SK-N-SH treated with all-trans-retinoic acid at 6 μM for 48 hours (cell line): Measurements from ENCODE around the gene CHSY1.

Source experiments
- ATAC-seq: fragments of 200-7000 bp; cut with Tn5 transposase; 3 replicates; pipeline ENCODE4 v1.9.1; 2020; ENCODE audit warnings: mild to moderate bottlenecking, moderate library complexity
- ARNTL ChIP-seq: fragments of 450-650 bp; formaldehyde crosslinking; IDR thresholded peaks from 2 replicates; pipeline ENCODE4 v1.5.0; 2020; ENCODE audit warnings: low read depth, mild to moderate bottlenecking, moderate library complexity, borderline replicate concordance
- BACH2 ChIP-seq: fragments of 250-450 bp; sonication (Bioruptor Pico); IDR thresholded peaks from 2 replicates; pipeline ENCODE4 v1.9.0; 2021; ENCODE audit warnings: mild to moderate bottlenecking, borderline replicate concordance
- CSDC2 ChIP-seq: fragments of 250-450 bp; sonication (Bioruptor Pico); IDR thresholded peaks from 2 replicates; pipeline ENCODE4 v1.5.0; 2020; ENCODE audit warnings: mild to moderate bottlenecking, moderate library complexity
- CSRNP3 ChIP-seq: fragments of 250-450 bp; sonication (Bioruptor Pico); IDR thresholded peaks from 2 replicates; pipeline ENCODE4 v1.5.1; 2021; ENCODE audit warnings: mild to moderate bottlenecking, moderate library complexity
- ESRRG ChIP-seq: fragments of 250-450 bp; sonication (Bioruptor Pico); IDR thresholded peaks from 2 replicates; pipeline ENCODE4 v1.6.1; 2021; ENCODE audit warnings: mild to moderate bottlenecking
- GLIS3 ChIP-seq: fragments of 250-450 bp; sonication (Bioruptor Pico); IDR thresholded peaks from 2 replicates; pipeline ENCODE4 v1.5.0; 2020; ENCODE audit warnings: mild to moderate bottlenecking, moderate library complexity
- ISL1 ChIP-seq: fragments of 250-450 bp; sonication (Bioruptor Pico); IDR thresholded peaks from 2 replicates; pipeline ENCODE4 v2.1.2; 2022; ENCODE audit warnings: mild to moderate bottlenecking, moderate library complexity
- OSR1 ChIP-seq: fragments of 250-450 bp; sonication (Bioruptor Pico); IDR thresholded peaks from 2 replicates; pipeline ENCODE4 v1.8.0; 2022; ENCODE audit warnings: moderate library complexity, mild to moderate bottlenecking, inconsistent platforms
- PATZ1 ChIP-seq: fragments of 250-450 bp; sonication (Bioruptor Pico); IDR thresholded peaks from 2 replicates; pipeline ENCODE4 v1.8.0; 2020; ENCODE audit warnings: mild to moderate bottlenecking, moderate library complexity, borderline replicate concordance
- POU6F1 ChIP-seq: fragments of 250-450 bp; sonication (Bioruptor Pico); IDR thresholded peaks from 2 replicates; pipeline ENCODE4 v1.8.0; 2021; ENCODE audit warnings: low read depth, mild to moderate bottlenecking, moderate library complexity, borderline replicate concordance
- PPARA ChIP-seq: fragments of 250-450 bp; sonication (Bioruptor Pico); IDR thresholded peaks from 2 replicates; pipeline ENCODE4 v1.5.0; 2020; ENCODE audit warnings: mild to moderate bottlenecking, borderline replicate concordance
- RARB ChIP-seq: fragments of 250-450 bp; sonication (Bioruptor Pico); IDR thresholded peaks from 2 replicates; pipeline ENCODE4 v1.8.0; 2021; ENCODE audit warnings: mild to moderate bottlenecking, moderate library complexity
- SNAI2 ChIP-seq: fragments of 250-450 bp; sonication (Bioruptor Pico); IDR thresholded peaks from 2 replicates; pipeline ENCODE4 v1.5.0; 2020; ENCODE audit warnings: mild to moderate bottlenecking, moderate library complexity
- TCF4 ChIP-seq: fragments of 250-450 bp; sonication (Bioruptor Pico); IDR thresholded peaks from 2 replicates; pipeline ENCODE4 v1.8.0; 2021; ENCODE audit warnings: mild to moderate bottlenecking, moderate library complexity, borderline replicate concordance
- TOX ChIP-seq: fragments of 250-450 bp; sonication (Bioruptor Pico); IDR thresholded peaks from 2 replicates; pipeline ENCODE4 v1.8.0; 2021; ENCODE audit warnings: mild to moderate bottlenecking, moderate library complexity, borderline replicate concordance
- TSHZ2 ChIP-seq: fragments of 250-450 bp; sonication (Bioruptor Pico); IDR thresholded peaks from 2 replicates; pipeline ENCODE4 v1.5.0; 2020; ENCODE audit warnings: mild to moderate bottlenecking, moderate library complexity
- ZC3H10 ChIP-seq: fragments of 250-450 bp; sonication (Bioruptor Pico); IDR thresholded peaks from 2 replicates; pipeline ENCODE4 v1.5.1; 2021; ENCODE audit warnings: mild to moderate bottlenecking, moderate library complexity
- ZFP3 ChIP-seq: fragments of 250-450 bp; sonication (Bioruptor Pico); IDR thresholded peaks from 2 replicates; pipeline ENCODE4 v1.5.0; 2020; ENCODE audit warnings: mild to moderate bottlenecking, moderate library complexity
- ZFP30 ChIP-seq: fragments of 450-650 bp; formaldehyde crosslinking; IDR thresholded peaks from 2 replicates; pipeline ENCODE4 v1.5.0; 2022; ENCODE audit warnings: mild to moderate bottlenecking, moderate library complexity
- ZNF565 ChIP-seq: fragments of 450-650 bp; formaldehyde crosslinking; conservative IDR thresholded peaks from 2 replicates; pipeline ENCODE4 v1.5.0; 2020; ENCODE audit warnings: low read depth, mild to moderate bottlenecking, moderate library complexity
- ZNF70 ChIP-seq: fragments of 450-650 bp; formaldehyde crosslinking; IDR thresholded peaks from 2 replicates; pipeline ENCODE4 v1.5.0; 2020; ENCODE audit warnings: mild to moderate bottlenecking, moderate library complexity
- ZNF8 ChIP-seq: fragments of 450-650 bp; formaldehyde crosslinking; IDR thresholded peaks from 2 replicates; pipeline ENCODE4 v1.5.0; 2020; ENCODE audit warnings: mild to moderate bottlenecking, moderate library complexity

Gene CHSY1

GRCh38 chr15:101220060-101220459, 31.8 kb downstream of the CHSY1 start (continued):
- TF ChIP-seq ZNF70 (CRISPR knock-in tag), result no peak
- TF ChIP-seq, all 23 proteins: peak for 0

GRCh38 chr15:101219441-101219840, 32.4 kb downstream of the CHSY1 start:
- TF ChIP-seq PATZ1 (CRISPR knock-in tag) (no peak), ZNF70 (CRISPR knock-in tag) (no peak), ZC3H10 (CRISPR knock-in tag) (no peak), PPARA (no peak), TOX (CRISPR knock-in tag) (no peak), ARNTL (CRISPR knock-in tag) (no peak), ESRRG (CRISPR knock-in tag) (no peak), ISL1 (CRISPR knock-in tag) (no peak), ZNF565 (CRISPR knock-in tag) (no peak), CSRNP3 (CRISPR knock-in tag) (no peak), SNAI2 (CRISPR knock-in tag) (no peak), CSDC2 (CRISPR knock-in tag) (no peak), ZFP30 (CRISPR knock-in tag) (no peak), ZFP3 (CRISPR knock-in tag) (no peak), BACH2 (CRISPR knock-in tag) (no peak), ZNF8 (CRISPR knock-in tag) (no peak), RARB (CRISPR knock-in tag) (no peak), TSHZ2 (CRISPR knock-in tag) (no peak), TCF4 (CRISPR knock-in tag) (no peak), POU6F1 (CRISPR knock-in tag) (no peak)
- TF ChIP-seq, all 23 proteins: peak for 0
- ATAC-seq, result no peak

GRCh38 chr15:101217446-101217845, 34.4 kb downstream of the CHSY1 start:
- no peak for ATAC-seq
- TF ChIP-seq ARNTL (CRISPR knock-in tag) (no peak), OSR1 (CRISPR knock-in tag) (no peak), ZNF8 (CRISPR knock-in tag) (no peak), PATZ1 (CRISPR knock-in tag) (no peak), PPARA (no peak), POU6F1 (CRISPR knock-in tag) (no peak), SNAI2 (CRISPR knock-in tag) (no peak), ISL1 (CRISPR knock-in tag) (no peak), TOX (CRISPR knock-in tag) (no peak), ZNF565 (CRISPR knock-in tag) (no peak), CSDC2 (CRISPR knock-in tag) (no peak), BACH2 (CRISPR knock-in tag) (no peak), CSRNP3 (CRISPR knock-in tag) (no peak), ZNF70 (CRISPR knock-in tag) (no peak), GLIS3 (CRISPR knock-in tag) (no peak), RARB (CRISPR knock-in tag) (no peak), ZC3H10 (CRISPR knock-in tag) (no peak), ESRRG (CRISPR knock-in tag) (no peak)
- TF ChIP-seq, all 23 proteins: peak for 0
